Measurements from ENCODE around the gene OR51M1. TPM values are rescaled to one million over a fixed set of nuclear protein-coding genes. Genes with fewer than 3 reads are reported as not detected.
"Not testable (repeated sequence)": the region's sequence is repeated elsewhere in the genome, so short reads cannot be mapped to it uniquely, and the experiment has no call there.

OR51M1 gene
- total and polyA plus RNA-seq, 2 donors (not counting 3 experiments of a cell fraction or from before 2014, with no cell fraction given) = not detected

GRCh38 chr11:5364214-5364613, 19.4 kb upstream of the OR51M1 start:
- no peak overlapping the region for H3K9ac ChIP-seq (replicated peaks; ENCODE audit: extremely low read depth, insufficient read depth, low read length)

GRCh38 chr11:5366365-5366764, 17.2 kb upstream of the OR51M1 start:
- H4K20me1 ChIP-seq (replicated peaks; ENCODE audit: control insufficient read depth, extremely low read depth, insufficient read depth, low read length); H3K27me3 ChIP-seq (ENCODE audit: control insufficient read depth in 2 of 2, insufficient read depth in 2 of 2, low read length in 2 of 2); POLR2A ChIA-PET; H2AFZ ChIP-seq (ENCODE audit: low read depth, low read length); intact Hi-C loops (cut with micrococcal nuclease); dilution Hi-C loops (cut with MboI; ENCODE audit: extremely low pct_ligation_motif_present, low sequenced_read_pairs); CTCF ChIA-PET; H3K36me3 ChIP-seq (ENCODE audit: control insufficient read depth in 2 of 2, extremely low read depth in 1 of 2, insufficient read depth in 2 of 2, low read length in 2 of 2); FAIRE-seq; BruUV-seq (replicated peaks); H3K9ac ChIP-seq (replicated peaks; ENCODE audit: extremely low read depth, insufficient read depth, low read length); H3K9me3 ChIP-seq (replicated peaks; ENCODE audit: control insufficient read depth, insufficient read depth, low read length); H3K4me3 ChIP-seq (replicated peaks in 1 of 3; ENCODE audit: insufficient read depth in 1 of 3, low read depth in 1 of 3, low read length in 3 of 3); H3K9me1 ChIP-seq (replicated peaks; ENCODE audit: control insufficient read depth, extremely low read depth, insufficient read depth, low read length); DNase-seq (ENCODE audit: low read depth, low spot score); H3K79me2 ChIP-seq (ENCODE audit: control insufficient read depth, insufficient read depth, low read length); H3K4me2 ChIP-seq (ENCODE audit: insufficient read depth, low read length): not testable (repeated sequence)
- H3K27ac ChIP-seq (ENCODE audit: insufficient read depth, low read depth, low read length) = peak overlapping the region; percentile 69
- H3K4me1 ChIP-seq (ENCODE audit: control insufficient read depth, extremely low read depth, insufficient read depth, low read length) = peaks cover 32% of the 10 kb centered on the region

More at GRCh38 chr11:5364214-5364613, 19.4 kb upstream of the OR51M1 start:
- H3K4me2 ChIP-seq (ENCODE audit: insufficient read depth, low read length) = no peak overlapping the region
- FAIRE-seq = peak; percentile 61
- H3K27ac ChIP-seq (ENCODE audit: insufficient read depth, low read depth, low read length) = peak overlapping the region; percentile 58
- TF ChIP-seq FOS (IDR thresholded peaks at IDR 0.05; ENCODE audit: borderline replicate concordance, insufficient read depth, low read length) (peak; percentile 82), GATA2 (IDR thresholded peaks at IDR 0.05; ENCODE audit: insufficient read depth, insufficient read length, low read depth, low read length) (peak; percentile 70), POLR2A (IDR thresholded peaks at IDR 0.05; ENCODE audit: low read depth, low read length) (no peak), JUN (IDR thresholded peaks at IDR 0.05; ENCODE audit: borderline replicate concordance, insufficient read depth, insufficient read length, low read depth) (peak; percentile 65), POLR2AphosphoS5 (IDR thresholded peaks at IDR 0.05; ENCODE audit: insufficient read depth, low read depth, low read length) (peak; percentile 60)
- ChIA-PET CTCF (interaction anchor here (0.8 to 2.0 kb wide), 7 partner anchors 18 to 1177 kb away, joined by 3 to 8 read pairs (median 4); no protein-coding TSS in a partner anchor), POLR2A (no interaction called here)
- no peaks in the 10 kb centered on the region for H3K36me3 ChIP-seq (ENCODE audit: control insufficient read depth in 2 of 2, extremely low read depth in 1 of 2, insufficient read depth in 2 of 2, low read length in 2 of 2)
- intact Hi-C loops (cut with micrococcal nuclease) = no loop called here
- no peaks in the 10 kb centered on the region for H3K9me1 ChIP-seq (replicated peaks; ENCODE audit: control insufficient read depth, extremely low read depth, insufficient read depth, low read length)
- no peaks in the 10 kb centered on the region for H3K79me2 ChIP-seq (ENCODE audit: control insufficient read depth, insufficient read depth, low read length)
- no peaks in the 10 kb centered on the region for H3K27me3 ChIP-seq (ENCODE audit: control insufficient read depth in 2 of 2, insufficient read depth in 2 of 2, low read length in 2 of 2)
- no peak overlapping the region for H2AFZ ChIP-seq (ENCODE audit: low read depth, low read length)
- no TSS peak for BruUV-seq (replicated peaks)
- DNase-seq (ENCODE audit: low read depth, low spot score) = peak; percentile 43
- peaks cover 32% of the 10 kb centered on the region for H3K4me1 ChIP-seq (ENCODE audit: control insufficient read depth, extremely low read depth, insufficient read depth, low read length)
- no peaks in the 10 kb centered on the region for H4K20me1 ChIP-seq (replicated peaks; ENCODE audit: control insufficient read depth, extremely low read depth, insufficient read depth, low read length)
- H3K4me3 ChIP-seq (replicated peaks in 1 of 3; ENCODE audit: insufficient read depth in 1 of 3, low read depth in 1 of 3, low read length in 3 of 3) = no peak overlapping the region
- no peaks in the 10 kb centered on the region for H3K9me3 ChIP-seq (replicated peaks; ENCODE audit: control insufficient read depth, insufficient read depth, low read length)
- dilution Hi-C loops (cut with MboI; ENCODE audit: extremely low pct_ligation_motif_present, low sequenced_read_pairs) = no loop called here

All from endothelial cell of umbilical vein (primary cell).